ENCODE data around the gene TEF.

TEF gene

DNA sequence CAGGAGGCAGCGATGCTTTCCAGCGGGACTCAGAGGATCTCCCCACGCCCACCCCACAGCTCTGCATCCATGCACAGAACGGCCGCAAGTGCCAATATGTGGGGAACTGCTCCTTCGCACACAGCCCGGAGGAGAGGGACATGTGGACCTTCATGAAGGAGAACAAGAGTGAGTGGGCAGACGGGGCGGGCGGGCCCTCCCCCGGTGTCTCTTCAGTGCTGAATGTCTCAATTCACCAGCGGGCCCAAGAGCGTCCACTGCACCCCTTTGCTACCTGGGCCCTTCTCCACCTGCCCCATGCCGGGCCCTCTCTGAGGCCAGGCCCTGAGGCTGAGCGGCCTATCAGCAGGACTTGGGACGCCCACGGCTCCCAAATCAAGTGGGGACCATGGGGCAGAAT, 25.8 kb upstream of the TEF start:
- DNase-seq, result no peak

DNA sequence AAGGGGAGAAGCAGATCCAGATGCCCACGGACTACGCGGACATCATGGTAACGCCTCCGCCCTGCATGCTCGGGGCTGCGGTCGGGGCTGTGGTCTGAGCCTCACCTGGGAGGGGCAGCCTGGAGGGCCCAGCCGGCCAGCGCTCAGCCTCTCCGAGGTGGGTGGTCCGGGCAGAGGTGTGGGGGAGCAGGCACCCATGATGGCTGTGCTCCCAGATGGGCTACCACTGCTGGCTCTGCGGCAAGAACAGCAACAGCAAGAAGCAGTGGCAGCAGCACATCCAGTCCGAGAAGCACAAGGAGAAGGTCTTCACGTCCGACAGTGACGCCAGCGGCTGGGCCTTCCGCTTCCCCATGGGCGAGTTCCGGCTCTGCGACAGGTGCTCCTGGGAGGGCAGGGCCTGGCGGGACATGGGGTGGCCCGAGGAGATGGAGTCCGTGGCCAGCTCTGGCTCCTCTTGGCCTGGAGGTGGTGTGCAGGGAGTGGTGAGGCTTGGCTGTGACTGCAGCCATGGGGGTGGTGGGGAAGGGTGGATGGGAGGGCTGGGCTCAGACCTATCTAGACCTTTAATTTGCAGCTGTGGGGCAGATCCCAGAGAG, 25.2 kb upstream of the TEF start:
- DNase-seq, result no peak

DNA sequence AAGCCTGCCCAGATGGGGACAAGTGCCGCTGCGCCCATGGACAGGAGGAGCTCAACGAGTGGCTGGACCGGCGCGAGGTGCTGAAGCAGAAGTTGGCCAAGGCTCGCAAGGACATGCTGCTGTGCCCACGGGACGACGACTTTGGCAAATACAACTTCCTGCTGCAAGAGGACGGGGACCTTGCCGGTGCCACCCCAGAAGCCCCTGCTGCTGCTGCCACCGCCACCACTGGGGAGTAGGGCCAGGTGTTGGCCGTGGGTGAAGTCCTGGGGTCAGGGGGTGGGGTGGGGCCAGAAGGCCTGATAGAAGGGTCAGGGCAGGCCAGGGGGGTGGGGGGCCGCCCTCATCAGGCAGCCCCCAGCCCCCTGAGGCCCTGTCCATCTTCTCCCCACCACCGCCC, 24.6 kb upstream of the TEF start:
- no peak for DNase-seq

DNA sequence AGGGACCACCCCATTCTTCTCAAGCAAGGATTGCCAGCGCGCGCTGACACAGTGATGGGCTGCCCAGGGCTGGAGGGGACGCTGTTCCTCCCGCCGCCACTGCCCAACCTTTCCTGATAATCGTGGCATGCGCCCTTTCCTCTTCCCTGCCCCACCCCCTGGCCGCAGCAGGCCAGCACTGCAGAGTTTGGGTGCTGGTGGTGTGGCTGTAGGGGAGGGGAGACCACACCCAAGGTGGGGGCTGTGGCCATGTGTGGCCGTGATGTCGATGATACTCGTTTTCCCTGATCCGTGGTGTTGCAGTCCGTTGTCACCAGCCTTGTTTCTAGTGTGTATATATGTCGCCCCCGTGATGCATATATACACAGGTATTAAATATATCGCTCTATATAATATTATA, 22.8 kb upstream of the TEF start:
- no peak for DNase-seq

DNA sequence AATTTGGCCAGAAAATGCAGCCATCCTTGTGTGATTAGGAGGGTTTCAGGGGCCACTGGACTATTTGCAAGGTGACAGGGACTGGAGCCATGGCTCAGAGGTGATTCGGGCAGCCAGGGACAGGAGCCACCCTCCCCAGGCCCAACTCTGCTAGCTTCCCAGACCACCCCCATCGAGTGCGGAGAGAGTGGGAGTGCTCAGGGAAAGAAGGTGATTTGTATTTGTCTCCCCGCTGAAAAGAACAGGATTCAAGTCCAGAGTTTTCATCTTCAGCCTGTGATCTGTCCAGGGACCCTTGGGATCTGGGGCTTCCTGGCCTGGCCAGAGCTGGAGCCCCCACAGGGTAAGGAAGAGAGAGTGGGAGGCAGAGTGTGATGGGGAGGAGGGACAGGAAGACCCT, 22.4 kb upstream of the TEF start:
- DNase-seq, result no peak

DNA sequence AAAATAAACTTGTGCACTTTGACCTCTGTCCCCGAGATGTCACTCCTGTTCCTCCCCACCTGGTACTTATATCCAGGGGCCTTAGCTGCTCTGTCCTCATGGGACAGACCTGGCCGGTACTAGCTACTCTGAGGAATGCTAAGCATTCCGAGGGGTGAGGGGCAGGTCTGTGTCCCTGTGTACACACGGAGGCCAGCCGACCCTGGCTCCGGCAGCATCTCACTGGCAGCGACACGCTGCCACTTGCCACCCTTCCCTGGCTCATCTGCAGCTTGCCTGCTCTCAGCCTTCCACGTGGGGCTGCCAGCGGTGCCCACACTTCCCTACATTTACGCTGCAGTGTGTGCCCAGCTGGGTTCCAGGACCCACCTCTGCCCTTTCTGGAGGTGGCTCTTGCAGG, 21.6 kb upstream of the TEF start:
- no peak for DNase-seq

DNA sequence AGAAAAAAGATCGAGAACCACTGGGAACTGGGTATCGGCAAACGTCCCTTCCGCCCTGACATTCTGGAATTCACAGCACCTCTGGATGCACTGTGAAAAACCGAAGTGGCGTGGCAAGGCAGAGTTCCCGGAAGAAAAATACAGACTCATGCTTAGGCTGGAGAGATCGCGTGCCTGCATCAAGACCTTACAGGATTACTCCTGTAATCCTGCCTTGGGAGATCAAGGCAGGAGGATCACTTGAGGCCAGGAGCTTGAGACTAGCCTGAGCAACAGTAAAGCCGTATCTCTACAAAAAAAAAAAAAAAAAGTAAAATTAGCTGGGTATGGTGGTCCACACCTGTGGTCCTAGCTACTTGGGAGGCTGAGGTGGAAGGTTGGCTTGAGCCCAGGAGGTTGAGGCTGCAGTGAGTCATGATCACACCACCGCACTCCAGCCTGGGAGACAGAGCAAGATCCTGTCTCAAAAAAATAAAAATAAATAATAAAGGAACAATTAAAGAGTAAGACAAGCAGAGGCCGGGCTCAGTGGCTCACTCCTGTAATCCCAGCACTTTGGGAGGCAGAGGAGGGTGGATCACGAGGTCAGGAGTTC, 19.9 kb upstream of the TEF start:
- DNase-seq, result no peak

DNA sequence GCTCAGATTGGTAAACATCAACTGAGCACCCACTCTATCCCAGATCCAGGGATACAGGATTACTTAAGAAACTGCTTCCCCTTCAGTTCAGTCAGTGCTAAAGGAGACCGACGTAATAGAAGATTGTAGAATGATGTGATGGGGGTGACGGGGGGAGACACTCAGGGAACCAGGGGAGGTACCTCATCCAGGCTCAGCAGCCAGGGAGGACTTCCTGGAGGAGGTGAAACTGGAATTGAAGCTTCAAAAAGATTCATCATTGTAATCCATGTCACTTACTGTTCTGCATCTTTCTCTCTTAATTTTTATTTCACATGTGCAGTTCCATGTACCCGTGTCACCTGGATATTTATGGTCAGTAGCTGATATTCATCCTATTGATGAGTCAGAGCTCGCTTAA, 19.1 kb upstream of the TEF start:
- DNase-seq, result no peak

DNA sequence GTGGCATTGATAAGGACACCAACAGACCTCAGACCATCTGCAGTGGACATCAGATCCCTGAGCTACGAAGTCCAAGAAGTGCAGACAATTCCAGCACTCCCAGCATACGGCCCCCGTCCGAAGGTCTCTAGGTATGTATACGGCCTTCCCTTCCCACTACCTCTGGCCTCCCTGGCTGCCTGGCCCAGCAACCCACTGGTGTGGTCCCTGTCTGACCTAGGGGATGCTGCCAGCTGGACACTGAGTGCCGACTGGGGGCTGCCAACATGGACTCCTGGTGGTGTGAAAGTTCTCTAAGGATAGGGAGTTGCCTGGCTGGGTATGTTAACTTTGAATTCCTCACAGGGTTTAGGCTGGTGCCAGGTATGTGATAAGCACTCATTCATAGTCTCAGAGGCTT, 17.5 kb upstream of the TEF start:
- DNase-seq, result no peak

DNA sequence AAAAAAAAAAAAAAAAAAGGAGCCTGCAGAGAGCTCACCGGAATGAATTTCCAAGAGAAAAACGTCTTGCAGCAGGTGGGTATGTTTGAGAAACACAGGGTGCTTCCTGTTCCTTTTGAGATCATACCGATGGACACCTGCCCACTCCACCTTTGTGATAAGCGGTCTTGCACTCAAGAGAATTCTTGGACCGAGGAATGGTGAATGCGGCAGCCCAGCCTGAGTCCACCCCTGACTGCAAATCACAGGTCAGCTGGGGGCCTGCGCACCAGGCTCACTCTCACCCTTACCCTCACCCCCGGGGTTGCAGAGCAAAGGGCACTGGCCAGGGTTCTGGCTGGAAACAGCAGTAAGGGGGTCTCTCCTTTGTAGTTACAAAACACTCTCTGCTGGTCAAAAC, 16.8 kb upstream of the TEF start:
- DNase-seq, result no peak

DNA sequence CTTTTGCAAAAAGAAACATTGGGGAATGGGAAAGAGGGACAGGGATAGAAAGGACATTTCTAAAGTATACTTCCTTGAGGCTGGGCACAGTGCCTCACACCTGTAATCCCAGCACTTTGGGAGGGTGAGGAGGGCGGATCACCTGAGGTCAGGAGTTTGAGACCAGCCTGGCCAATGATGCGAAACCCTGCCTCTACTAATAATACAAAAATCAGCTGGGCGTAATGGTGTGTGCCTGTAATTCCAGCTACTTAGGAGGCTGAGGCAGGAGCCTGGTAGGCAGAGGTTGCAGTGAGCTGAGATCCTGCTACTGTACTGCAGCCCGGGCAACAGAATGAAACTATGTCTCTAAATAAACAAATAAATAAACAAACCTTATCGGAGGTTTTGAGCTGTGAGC, 16.3 kb upstream of the TEF start:
- DNase-seq, result no peak

DNA sequence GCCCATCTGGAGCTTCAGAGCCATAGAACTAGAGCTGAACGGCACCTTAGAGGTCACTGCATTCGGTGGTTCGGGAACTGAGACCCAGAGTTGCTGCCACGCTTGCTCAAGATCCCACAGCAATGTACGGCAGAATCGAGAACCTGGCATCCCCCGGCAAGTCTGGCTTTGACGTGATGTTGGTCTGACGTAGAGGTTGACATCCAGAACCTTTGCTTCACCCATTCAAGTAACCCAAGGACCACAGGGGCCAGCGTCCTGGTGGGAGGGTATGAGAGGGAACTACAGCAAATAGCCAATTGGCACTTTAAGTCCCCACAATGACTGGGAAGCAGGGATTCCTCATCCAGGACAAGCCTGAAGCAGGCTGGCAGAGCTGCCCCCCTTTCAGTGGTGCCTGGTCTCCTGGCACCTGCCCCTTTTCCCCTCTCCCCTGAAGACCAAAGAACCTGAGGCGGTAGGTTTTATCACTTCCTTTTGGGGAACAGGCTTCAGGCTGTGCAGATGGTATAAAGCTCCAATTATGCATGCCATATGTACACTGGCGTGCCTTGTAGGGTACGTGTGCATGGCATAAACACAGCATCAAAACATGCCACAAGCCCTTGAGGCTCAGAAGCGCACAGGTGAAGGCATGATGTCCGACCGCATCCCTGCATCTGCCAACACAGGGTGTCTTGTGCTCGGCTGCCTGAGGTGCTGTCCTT, 15.3 kb upstream of the TEF start:
- peak; percentile 69 to 83 for DNase-seq

DNA sequence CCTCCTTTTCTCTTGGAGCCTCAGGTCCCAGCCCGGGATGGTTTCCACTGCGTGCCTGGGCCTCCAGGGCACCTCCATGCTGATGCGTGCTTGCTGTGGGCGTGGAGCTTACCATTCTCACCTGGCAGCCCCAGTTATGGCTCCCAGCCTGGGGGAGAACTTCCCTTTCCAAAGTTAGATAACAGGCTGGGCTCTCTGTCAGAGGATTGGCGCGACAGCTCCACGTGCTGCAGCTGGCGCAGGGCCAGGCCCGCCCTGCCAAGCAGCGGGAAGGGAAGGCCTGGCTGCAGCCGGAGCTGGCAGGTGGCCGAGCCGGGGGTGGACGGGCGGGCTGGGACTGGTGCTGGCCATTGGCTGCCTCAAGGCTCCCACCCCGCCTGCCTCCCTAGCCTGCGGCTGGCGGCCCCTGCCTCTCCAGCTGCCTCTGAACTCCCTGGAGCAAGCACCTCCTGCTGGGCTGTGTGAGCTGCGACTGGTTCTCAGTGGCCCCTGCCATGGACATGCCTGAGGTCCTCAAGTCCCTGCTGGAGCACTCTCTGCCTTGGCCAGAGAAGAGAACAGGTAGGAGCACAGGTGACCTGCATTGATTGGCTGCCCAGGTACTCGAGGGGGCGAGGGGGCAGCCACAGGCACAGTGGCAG, 14.6 kb upstream of the TEF start:
- DNase-seq, result peak; percentile 96 to 99

DNA sequence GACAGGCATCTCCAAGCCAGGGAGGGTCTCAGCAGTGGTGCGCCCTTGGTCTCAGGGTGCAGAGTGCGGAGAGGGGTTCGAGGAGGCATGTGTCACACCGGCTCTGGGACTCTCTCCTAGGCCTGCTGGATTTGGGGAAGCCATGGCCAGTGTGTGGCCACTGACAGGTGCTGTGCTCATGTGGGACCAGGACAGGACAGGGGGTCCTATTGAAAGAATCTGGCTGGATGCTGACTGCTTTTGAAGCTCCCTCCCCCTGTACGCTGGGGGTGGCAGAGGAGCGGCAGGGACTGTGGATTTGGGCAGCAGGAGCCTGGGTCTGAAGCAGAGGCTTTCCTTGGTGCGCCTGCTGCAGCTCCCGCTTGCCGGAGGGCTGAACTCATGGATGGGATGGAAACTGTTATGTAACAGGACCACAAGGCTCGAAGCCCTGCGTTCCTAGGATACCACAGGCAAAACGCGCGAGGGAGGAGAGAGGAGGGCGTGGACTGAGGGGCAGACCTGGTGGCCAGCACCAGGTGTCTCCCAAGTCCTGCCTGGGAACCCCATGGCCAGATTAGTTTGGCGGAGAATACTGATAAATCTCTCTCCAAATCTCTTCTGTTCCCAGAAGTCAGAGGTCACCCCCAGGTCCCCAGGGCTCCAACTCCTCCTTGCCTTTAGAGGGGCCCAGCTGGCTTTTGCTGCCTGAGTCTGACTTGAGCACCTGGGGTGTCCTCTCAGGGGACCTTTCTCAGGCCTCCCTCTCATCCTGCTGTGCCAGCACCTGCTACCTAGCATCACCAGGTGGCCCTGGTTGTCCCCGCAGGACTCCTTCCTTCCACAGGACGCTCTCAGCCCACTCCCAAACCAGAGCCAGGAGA, 13.8 kb upstream of the TEF start:
- DNase-seq, result peak; percentile 55 to 75

DNA sequence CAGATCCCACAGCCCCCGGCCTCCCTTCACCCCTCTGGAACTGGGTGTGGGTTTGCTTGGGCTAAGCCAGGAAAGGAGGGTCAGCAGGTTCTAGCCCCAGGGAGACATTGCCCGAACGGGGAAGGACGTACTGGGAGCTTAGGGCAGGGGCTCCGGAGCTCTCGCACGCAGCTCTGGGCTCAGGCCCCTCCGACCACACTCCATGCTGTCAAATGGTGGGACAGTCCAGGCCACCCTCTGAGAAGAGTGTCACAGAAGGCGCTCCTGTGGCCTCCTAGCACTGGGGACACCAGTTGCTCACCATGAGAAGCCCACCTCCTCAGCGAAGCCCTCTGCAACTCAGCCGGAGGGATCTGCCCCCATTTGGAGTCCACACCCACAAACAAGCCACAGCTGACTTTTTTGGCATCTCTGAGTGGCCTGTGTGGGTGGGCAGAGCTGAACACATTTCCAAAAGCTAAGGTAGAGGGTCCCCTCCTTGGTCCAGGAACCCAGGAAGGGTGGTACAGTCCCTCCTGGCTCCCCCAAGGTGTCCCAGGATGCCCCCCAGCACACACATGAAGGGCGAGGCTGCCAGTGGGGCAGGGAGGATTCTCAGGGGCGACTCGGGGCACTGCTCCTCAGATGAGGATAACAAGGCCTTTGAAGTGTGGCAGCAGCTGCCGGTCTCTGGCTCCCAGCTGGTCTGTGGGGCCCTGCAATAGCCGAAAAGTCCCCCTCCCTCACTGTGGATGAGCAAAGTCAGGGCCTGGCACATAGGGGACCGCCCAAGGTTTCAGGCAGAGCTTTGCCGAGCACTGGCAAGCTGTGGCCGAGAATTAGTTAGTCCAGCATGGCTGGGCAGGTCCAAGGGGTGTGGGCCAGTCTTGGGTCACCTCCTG, 13.0 kb upstream of the TEF start:
- peak; percentile 91 to 95 for DNase-seq

DNA sequence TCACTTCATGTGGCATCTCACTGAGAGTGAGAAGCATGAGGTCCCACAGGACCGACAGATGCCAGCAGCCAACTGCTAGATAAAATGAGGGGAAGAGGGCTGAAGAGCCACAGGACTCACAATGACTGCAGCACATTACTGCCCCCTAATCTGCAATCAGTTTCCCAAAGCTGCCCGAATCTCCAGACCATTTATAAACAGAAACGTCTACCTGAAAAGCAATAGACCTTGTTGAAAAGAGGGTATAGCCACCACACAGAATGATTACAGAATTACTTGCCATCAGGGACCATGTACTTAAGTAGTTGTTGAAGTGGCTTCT, 12.4 kb upstream of the TEF start:
- peak; percentile 95 to 97 for DNase-seq

DNA sequence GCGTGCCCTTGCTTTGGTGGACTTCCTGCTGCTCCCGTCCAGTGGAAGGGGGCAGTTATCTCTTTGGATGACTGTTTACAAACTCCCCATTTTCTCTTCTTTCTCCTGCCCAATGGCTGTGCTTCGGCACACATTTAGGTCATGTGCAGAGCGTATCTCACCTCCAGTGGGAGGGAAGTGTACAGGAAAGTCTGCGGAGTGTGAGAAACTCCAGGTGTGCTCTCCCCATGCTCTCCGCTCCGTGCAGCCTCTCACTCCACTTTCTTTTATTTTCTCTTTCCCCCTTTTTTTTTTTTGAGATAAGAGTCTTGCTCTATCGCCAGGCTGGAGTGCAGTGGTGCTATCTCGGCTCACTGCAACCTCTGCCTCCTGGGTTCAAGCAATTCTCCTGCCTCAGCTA, 11.9 kb upstream of the TEF start:
- no peak for DNase-seq

DNA sequence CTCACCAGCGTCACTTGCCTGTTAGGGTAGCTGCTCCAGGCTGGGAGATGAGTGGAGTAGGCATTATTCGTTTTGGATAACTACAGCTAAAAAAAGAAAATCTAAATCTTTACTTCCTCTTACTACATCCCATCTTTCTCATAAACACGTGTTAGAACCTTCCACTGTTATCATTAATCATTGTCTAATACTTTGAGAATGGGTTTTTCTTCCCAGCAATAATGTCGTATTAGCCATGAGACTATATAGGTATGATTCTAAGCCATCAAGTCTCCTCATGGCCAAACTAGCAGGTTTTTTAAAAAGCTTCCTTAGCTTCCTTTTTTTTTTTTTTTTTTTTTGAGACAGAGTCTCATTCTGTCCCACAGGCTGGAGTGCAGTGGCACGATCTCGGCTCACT, 3.9 kb upstream of the TEF start:
- DNase-seq, result no peak

DNA sequence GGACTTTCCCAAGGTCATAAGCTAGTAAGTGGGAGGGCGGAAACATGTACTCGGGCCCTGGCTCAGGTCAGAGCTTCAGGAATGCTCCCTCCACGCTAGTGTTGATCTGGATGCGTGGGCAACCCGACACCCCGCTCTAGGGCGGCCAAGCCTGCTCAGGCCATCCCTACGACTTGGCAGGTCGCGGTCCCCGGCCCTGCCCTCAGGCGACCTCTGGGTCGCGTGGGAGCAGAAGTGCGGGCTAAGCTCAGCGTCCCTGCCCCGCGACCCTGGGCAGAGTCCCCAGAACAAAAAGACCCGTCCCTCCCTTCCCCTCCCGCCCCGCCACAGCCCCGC, 781 bp upstream of the TEF start:
- DNase-seq, result no peak

DNA sequence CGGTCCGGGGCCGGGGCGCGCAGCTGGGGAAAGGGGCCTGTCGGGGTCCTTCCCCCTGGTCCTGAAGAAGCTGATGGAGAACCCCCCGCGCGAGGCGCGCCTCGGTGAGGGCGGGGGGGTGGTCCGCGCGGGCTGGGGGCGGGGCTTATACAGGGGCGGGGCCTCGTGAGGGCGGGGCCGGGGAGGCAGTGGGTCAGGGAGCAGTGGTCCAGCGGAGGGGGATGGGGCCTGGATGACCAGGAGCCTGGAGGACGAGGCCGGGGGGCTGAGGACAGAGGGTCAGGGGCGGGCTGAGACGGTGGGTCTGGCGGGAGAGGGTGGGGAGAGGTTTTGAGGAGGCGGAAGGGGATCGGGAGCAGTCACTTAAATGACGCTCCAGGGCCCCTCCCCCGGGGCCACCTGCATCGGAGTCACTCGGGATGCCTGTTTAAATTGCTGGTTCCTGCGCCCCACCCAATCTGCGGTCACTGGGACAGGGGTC, 396 bp downstream of the TEF start:
- DNase-seq, result peak; percentile 65 to 70

DNA sequence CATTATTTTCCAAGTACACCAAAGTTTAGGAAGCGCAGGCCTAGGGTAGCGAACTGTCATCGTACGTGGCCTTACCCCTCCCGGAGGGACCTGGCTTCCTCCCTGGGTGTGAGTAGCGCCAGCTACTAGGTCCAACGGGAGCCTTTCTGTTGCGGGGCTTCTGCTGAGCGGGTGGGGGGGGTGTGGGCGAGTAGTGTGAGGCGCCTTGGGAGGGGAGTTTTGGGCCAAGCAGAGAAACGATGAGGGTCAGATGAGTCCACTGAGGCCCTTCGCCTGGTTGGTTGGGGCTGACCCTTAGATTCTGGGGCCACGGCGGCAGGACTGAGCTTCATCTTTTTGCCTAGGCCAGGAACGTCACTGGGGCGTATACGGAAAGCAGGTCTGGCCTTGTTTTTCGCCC, 868 bp downstream of the TEF start:
- DNase-seq, result no peak

DNA sequence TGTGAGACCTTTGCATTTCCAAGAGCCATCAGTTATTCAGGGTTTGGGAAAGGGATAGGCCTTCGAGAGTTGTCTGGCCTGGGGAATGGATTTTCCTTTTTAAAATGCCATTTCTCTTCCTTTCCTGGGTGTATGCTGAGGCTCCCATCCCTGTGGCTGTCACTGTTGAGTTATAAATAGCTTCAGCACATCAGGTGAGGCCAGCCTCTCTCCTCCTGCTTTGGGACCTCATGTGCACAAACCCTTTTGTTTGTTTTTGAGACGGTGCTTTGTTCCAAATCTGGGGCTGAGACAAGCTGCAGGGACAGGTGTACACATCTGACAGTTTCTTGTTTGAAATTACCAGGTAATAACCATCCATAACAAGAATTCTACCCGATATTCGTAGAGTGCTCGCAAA, 1.3 kb downstream of the TEF start:
- DNase-seq, result no peak
